Measurements from ENCODE around the gene PLXDC2. TPM values are rescaled to one million over a fixed set of nuclear protein-coding genes. Genes with fewer than 3 reads are reported as not detected.

Gene PLXDC2
- total and polyA plus RNA-seq, 11 donors: 3.4 to 36.4 (median 17.1) TPM

DNA sequence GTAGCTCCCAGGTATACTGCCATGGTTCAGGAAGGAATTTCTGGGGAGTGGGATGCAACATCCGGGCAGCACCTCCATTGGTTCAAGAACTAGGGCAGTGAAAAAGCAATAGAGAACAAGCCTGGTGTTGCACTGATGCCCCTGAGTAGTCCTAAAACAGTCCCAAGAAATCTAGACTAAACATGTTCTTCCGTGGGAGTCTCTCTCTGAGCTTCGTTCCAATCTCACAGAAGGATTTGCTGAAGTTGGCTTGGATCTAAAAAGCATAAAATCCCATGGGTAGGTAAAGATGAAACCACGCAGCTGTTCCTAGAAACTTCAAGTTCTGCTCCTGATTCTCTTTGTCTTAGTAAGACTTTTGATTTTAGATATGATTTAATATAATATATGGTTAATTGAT lies 154.5 kb downstream of the PLXDC2 start:
- WGBS, 4 donors: 48 to 59% (median 55%) methylated on average over 4 of the region's 4 CpGs
- H3K36me3 ChIP-seq: no peaks in the 10 kb centered on the region
- ATAC-seq (peak in 3 of 4 donors; percentile 51 to 82 (median 71)), DNase-seq (no peak)
- no peaks in the 10 kb centered on the region for H3K27me3 ChIP-seq
- intact Hi-C loops (cut with DNase I): no loop called here
- H3K27ac ChIP-seq: peak overlapping the region in 11 of 12 donors; percentile 18 to 58 (median 38)
- H3K4me1 ChIP-seq: peaks cover 0 to 49% (median 24%) of the 10 kb centered on the region in 12 donors
- TF ChIP-seq CTCF (IDR thresholded peaks at IDR 0.05) (no peak), POLR2A (IDR thresholded peaks at IDR 0.05) (no peak)
- H3K4me3 ChIP-seq: no peak overlapping the region
- no peaks in the 10 kb centered on the region for H3K9me3 ChIP-seq

GRCh38 chr10:19971343-19972052 lies 155.3 kb downstream of the PLXDC2 start:
- no peak for TF ChIP-seq POLR2A (IDR thresholded peaks at IDR 0.05)
- TF ChIP-seq CTCF (IDR thresholded peaks at IDR 0.05): no peak
- H3K27ac ChIP-seq: peak overlapping the region in 10 of 12 donors; percentile 18 to 58 (median 39)
- 62 to 69% (median 66%) methylated on average over 9 of the region's 9 CpGs for WGBS, 4 donors
- H3K9me3 ChIP-seq: no peaks in the 10 kb centered on the region
- DNase-seq (no peak), ATAC-seq (peak in 3 of 4 donors; percentile 33 to 44 (median 42))
- no peaks in the 10 kb centered on the region for H3K36me3 ChIP-seq
- peaks cover 0 to 47% (median 24%) of the 10 kb centered on the region in 12 donors for H3K4me1 ChIP-seq
- no peaks in the 10 kb centered on the region for H3K27me3 ChIP-seq
- H3K4me3 ChIP-seq: no peak overlapping the region
- intact Hi-C loops (cut with DNase I): no loop called here

DNA sequence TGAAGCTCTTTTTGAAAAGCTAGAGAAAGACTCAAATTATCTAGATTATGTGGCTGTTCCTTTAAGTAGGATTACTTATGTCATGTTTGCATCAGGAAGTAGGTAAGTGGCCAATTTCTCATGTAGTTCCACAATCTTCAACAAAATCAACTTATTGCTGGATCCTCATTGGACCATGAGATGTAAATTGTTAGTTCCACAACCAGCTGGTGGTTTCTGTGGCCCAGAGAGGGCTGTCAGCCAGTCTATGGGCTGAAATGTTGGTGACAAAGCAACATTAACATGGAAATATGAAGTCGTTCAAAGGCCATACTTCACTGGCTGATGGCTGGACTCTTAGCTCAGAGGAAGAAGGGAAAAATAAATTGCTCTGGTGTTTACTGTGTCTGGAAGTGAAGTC lies 157.9 kb downstream of the PLXDC2 start:
- peaks cover 0 to 11% (median 0%) of the 10 kb centered on the region in 12 donors for H3K9me3 ChIP-seq
- no peaks in the 10 kb centered on the region for H3K27me3 ChIP-seq
- H3K36me3 ChIP-seq: no peaks in the 10 kb centered on the region
- peak overlapping the region in 1 of 12 donors; percentile 19 for H3K27ac ChIP-seq
- no peak for DNase-seq
- WGBS, 4 donors: 66 to 83% (median 69%) methylated on average over 1 of the region's 1 CpG
- no peak for ATAC-seq
- no peak for TF ChIP-seq POLR2A (IDR thresholded peaks at IDR 0.05)
- TF ChIP-seq CTCF (IDR thresholded peaks at IDR 0.05): no peak
- intact Hi-C loops (cut with DNase I): no loop called here
- H3K4me1 ChIP-seq: peaks cover 0 to 31% (median 19%) of the 10 kb centered on the region in 12 donors
- no peak overlapping the region for H3K4me3 ChIP-seq

- H3K36me3 ChIP-seq: no peaks in the 10 kb centered on the region
- intact Hi-C loops (cut with DNase I): no loop called here
- TF ChIP-seq CTCF (IDR thresholded peaks at IDR 0.05) (no peak), POLR2A (IDR thresholded peaks at IDR 0.05) (no peak)
Observed at GRCh38 chr10:19974554-19974953, 158.3 kb downstream of the PLXDC2 start.

More at GRCh38 chr10:19974554-19974953, 158.3 kb downstream of the PLXDC2 start:
- Histone ChIP-seq H3K4me3 (no peak overlapping the region), H3K4me1 (peaks cover 0 to 31% (median 19%) of the 10 kb centered on the region in 12 donors), H3K9me3 (peaks cover 0 to 11% (median 0%) of the 10 kb centered on the region in 12 donors), H3K27me3 (no peaks in the 10 kb centered on the region), H3K27ac (peak overlapping the region in 1 of 12 donors; percentile 19)
- 92 to 98% (median 96%) methylated on average over 2 of the region's 2 CpGs for WGBS, 4 donors
- DNase-seq (no peak), ATAC-seq (no peak)

Data from heart left ventricle (tissue), 16 donors.